Parathyroid adenoma (tissue), 2 donors: ENCODE measurements around the gene LIMCH1.

ENCODE experiments used
- H2AFZ ChIP-seq: fragments of 300-600 bp; sonication (generic); one replicate; pipeline ENCODE4 v1.7.0; 2017; ENCODE audit warnings: antibody characterized with exemption, mild to moderate bottlenecking
- H3K27ac ChIP-seq: fragments of 300-600 bp; sonication (generic); one replicate; pipeline ENCODE4 v1.7.0; 2017
- H3K27me3 ChIP-seq: fragments of 300-600 bp; sonication (generic); one replicate; pipeline ENCODE4 v1.7.0; 2017; ENCODE audit warnings: low read length; ENCODE audit not compliant: control insufficient read depth, insufficient read depth
- H3K36me3 ChIP-seq: fragments of 300-600 bp; sonication (generic); one replicate; pipeline ENCODE4 v1.7.0; 2017; ENCODE audit warnings: low read length; ENCODE audit not compliant: control insufficient read depth, insufficient read depth
- H3K4me1 ChIP-seq: fragments of 300-600 bp; sonication (generic); one replicate; pipeline ENCODE4 v1.7.0; 2017; ENCODE audit warnings: control low read depth
- H3K4me2 ChIP-seq: fragments of 300-600 bp; sonication (generic); one replicate; pipeline ENCODE4 v1.7.0; 2017; ENCODE audit warnings: low read length
- H3K4me3 ChIP-seq: fragments of 300-600 bp; sonication (generic); one replicate; pipeline ENCODE4 v1.7.0; 2017; ENCODE audit warnings: low read depth, low read length
- H3K79me2 ChIP-seq: fragments of 300-600 bp; sonication (generic); one replicate; pipeline ENCODE4 v1.7.0; 2017; ENCODE audit warnings: control low read depth
- H3K9ac ChIP-seq: fragments of 300-600 bp; sonication (generic); one replicate; pipeline ENCODE4 v1.7.0; 2017; ENCODE audit warnings: mild to moderate bottlenecking
- H3K9me3 ChIP-seq: fragments of 300-600 bp; sonication (generic); one replicate; pipeline ENCODE4 v1.7.0; 2017; ENCODE audit warnings: low read length; ENCODE audit not compliant: control insufficient read depth
- TF ChIP-seq, protein P1 (sequence below): fragments of 300-600 bp; sonication (generic); IDR thresholded peaks from one replicate; pipeline ENCODE4 v1.7.0; 2017; ENCODE audit warnings: antibody characterized with exemption, mild to moderate bottlenecking
- donor health status: primary hyperparathyroidism.

The LIMCH1 gene

DNA sequence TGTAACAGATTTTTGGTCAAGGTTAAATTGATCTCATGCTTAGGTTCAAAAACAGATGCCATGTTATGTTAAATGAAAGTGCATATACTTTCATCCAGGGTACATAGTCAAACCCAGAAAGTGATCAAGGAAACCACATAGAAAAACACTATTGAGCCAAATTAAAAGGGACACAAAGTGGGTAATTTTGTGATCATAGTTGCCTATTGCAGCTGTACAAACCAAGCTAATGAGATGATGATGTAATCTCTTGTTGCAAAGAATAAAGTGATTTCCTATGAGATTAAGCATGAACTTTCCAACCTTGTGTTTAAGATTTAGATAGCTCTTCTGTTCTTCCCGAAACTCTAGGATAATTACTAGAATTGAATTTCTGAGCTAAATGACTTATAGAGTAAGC, 20.2 kb upstream of the LIMCH1 start:
- no peak overlapping the region for H2AFZ ChIP-seq
- TF ChIP-seq, protein P1, sequence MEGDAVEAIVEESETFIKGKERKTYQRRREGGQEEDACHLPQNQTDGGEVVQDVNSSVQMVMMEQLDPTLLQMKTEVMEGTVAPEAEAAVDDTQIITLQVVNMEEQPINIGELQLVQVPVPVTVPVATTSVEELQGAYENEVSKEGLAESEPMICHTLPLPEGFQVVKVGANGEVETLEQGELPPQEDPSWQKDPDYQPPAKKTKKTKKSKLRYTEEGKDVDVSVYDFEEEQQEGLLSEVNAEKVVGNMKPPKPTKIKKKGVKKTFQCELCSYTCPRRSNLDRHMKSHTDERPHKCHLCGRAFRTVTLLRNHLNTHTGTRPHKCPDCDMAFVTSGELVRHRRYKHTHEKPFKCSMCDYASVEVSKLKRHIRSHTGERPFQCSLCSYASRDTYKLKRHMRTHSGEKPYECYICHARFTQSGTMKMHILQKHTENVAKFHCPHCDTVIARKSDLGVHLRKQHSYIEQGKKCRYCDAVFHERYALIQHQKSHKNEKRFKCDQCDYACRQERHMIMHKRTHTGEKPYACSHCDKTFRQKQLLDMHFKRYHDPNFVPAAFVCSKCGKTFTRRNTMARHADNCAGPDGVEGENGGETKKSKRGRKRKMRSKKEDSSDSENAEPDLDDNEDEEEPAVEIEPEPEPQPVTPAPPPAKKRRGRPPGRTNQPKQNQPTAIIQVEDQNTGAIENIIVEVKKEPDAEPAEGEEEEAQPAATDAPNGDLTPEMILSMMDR = no peak
- H3K36me3 ChIP-seq = no peaks in the 10 kb centered on the region
- H3K9me3 ChIP-seq = no peaks in the 10 kb centered on the region
- H3K27ac ChIP-seq = no peak overlapping the region
- no peak overlapping the region for H3K4me3 ChIP-seq
- H3K4me2 ChIP-seq = no peak overlapping the region
- no peaks in the 10 kb centered on the region for H3K79me2 ChIP-seq
- no peaks in the 10 kb centered on the region for H3K27me3 ChIP-seq
- H3K4me1 ChIP-seq = no peaks in the 10 kb centered on the region
- H3K9ac ChIP-seq = no peak overlapping the region

DNA sequence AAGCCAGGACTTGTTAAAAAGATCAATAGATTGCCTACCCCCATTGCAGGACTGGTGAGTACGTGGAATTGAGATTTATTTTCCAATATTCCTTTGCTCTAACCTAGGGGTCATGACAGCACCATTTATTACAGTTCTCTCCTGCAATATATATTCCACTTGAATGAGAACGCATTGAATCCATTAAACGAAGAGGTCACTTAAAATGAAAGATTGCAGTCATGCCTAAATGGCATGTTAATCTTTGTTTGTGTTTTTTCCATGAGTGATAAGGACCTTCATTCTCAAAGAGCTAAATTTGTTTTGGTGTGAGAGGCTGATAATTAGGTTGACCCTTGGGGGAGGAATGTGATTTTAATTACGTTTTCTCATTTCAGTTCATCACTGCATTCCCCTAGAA, 13.5 kb upstream of the LIMCH1 start:
- Histone ChIP-seq H3K9ac (no peak overlapping the region), H3K36me3 (no peaks in the 10 kb centered on the region), H3K4me1 (no peaks in the 10 kb centered on the region), H3K4me2 (no peak overlapping the region), H2AFZ (no peak overlapping the region), H3K4me3 (no peak overlapping the region), H3K9me3 (no peaks in the 10 kb centered on the region), H3K79me2 (no peaks in the 10 kb centered on the region), H3K27ac (no peak overlapping the region), H3K27me3 (no peaks in the 10 kb centered on the region)
- TF ChIP-seq, protein P1 = no peak

DNA sequence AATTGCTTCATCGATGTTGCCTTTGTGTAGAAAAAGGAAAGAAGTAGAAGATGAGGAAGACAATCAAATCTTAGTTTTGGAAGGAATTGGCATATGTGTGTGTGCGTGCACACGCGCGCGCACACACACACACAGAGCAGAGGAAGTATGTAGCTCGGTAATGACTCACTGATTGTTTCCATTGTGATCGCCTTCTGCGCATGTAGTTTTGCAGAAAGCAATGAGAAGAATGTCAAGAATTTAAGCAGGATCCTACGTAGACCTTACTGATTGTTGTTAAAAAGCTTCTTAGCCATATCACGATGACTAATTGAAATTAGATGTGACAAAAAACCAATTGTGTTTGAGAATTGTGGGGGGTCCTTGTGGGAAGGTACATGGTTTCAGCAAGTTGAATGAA, 12.8 kb upstream of the LIMCH1 start:
- no peak overlapping the region for H2AFZ ChIP-seq
- H3K4me3 ChIP-seq = no peak overlapping the region
- no peaks in the 10 kb centered on the region for H3K27me3 ChIP-seq
- H3K27ac ChIP-seq = no peak overlapping the region
- H3K9ac ChIP-seq = no peak overlapping the region
- H3K4me2 ChIP-seq = no peak overlapping the region
- H3K9me3 ChIP-seq = no peaks in the 10 kb centered on the region
- TF ChIP-seq, protein P1 = no peak
- H3K36me3 ChIP-seq = no peaks in the 10 kb centered on the region
- no peaks in the 10 kb centered on the region for H3K79me2 ChIP-seq
- no peaks in the 10 kb centered on the region for H3K4me1 ChIP-seq

DNA sequence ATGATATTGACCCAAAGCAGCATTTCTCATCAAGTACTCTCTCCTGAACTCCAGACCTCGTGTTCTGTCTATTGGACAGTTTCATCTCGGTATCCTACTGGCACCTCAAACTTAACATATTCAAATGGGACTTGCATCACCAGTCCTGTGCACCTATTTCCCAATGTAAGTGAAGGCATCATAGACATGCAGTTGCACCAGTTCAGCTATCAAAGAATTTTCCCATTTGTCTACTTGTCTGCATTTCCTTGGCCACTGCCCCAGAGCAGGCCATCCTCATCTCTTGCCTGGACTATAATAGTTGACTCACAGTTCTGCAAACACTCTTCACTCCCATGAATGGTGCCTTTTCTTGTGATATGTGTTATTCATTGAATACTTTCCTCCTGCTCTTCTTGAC, 11.3 kb upstream of the LIMCH1 start:
- TF ChIP-seq, protein P1 = no peak
- Histone ChIP-seq H3K4me1 (no peaks in the 10 kb centered on the region), H3K9me3 (no peaks in the 10 kb centered on the region), H3K27me3 (no peaks in the 10 kb centered on the region), H3K4me2 (no peak overlapping the region), H3K79me2 (no peaks in the 10 kb centered on the region), H2AFZ (no peak overlapping the region), H3K4me3 (no peak overlapping the region), H3K27ac (no peak overlapping the region), H3K36me3 (no peaks in the 10 kb centered on the region), H3K9ac (no peak overlapping the region)

DNA sequence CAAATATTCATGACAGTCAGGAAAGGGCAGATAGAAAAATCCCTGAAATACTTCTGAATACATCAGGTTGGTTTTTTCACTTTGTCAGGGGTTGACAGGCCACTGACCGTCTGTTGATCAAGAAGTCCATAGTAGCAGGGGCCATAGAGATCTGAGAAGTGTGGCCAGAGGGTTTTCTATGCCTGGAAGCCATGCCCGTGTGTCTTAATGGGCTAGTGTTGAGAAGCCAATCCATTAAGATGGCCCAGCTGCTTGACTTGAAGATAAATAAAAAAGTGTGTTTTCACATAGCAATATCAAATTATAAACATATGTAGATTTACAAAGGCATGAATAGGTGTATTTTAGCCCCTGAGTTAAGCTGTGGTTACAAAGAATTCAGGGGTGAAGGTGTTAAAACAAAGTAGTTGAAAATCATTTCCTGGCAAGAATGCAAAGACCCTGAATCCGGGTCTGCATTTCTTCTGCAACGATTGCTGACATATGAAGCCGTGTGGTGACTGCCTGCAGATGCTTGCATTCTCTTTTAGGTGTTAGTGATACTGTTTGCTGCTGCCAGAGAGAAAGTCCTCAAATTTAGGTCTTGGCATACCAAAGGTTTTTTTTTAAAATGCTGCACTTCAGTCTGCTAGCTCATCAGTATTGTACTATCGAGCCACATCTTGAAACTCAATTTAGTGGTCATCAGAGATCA, 9.3 kb upstream of the LIMCH1 start:
- Histone ChIP-seq H3K9ac (no peak overlapping the region), H3K27ac (no peak overlapping the region), H3K79me2 (no peaks in the 10 kb centered on the region), H3K4me2 (no peak overlapping the region), H2AFZ (no peak overlapping the region), H3K9me3 (no peaks in the 10 kb centered on the region), H3K27me3 (no peaks in the 10 kb centered on the region), H3K36me3 (no peaks in the 10 kb centered on the region), H3K4me1 (no peaks in the 10 kb centered on the region), H3K4me3 (no peak overlapping the region)
- TF ChIP-seq, protein P1 = no peak
